OCI-LY1 (cell line): ENCODE data around the gene TRIP10.

Source experiments
- H2AFZ ChIP-seq: fragments of 200-600 bp; sonication (generic), shearing (Covaris generic); 2 replicates; pipeline ENCODE4 v1.6.0; 2014; ENCODE audit warnings: antibody characterized with exemption, mild to moderate bottlenecking, low read length
- H3F3A ChIP-seq: fragments of 200-600 bp; sonication (generic), shearing (Covaris generic); 2 replicates; pipeline ENCODE4 v1.6.0; 2014; ENCODE audit warnings: mild to moderate bottlenecking, antibody characterized with exemption, low read length, moderate library complexity; ENCODE audit not compliant: insufficient read depth
- H3K27ac ChIP-seq: fragments of 200-600 bp; sonication (generic); 2 replicates; pipeline ENCODE4 v1.5.1; 2014; ENCODE audit warnings: low read length, mixed run types, mild to moderate bottlenecking, low read depth; ENCODE audit not compliant: poor library complexity, severe bottlenecking
- H3K27me3 ChIP-seq: fragments of 200-600 bp; sonication (generic); 2 replicates; pipeline ENCODE4 v1.6.0; 2014; ENCODE audit warnings: antibody characterized with exemption, mild to moderate bottlenecking, low read length, moderate library complexity; ENCODE audit not compliant: insufficient read depth
- H3K36me3 ChIP-seq: fragments of 200-600 bp; sonication (generic); 2 replicates; pipeline ENCODE4 v1.6.1; 2014; ENCODE audit warnings: mild to moderate bottlenecking, antibody characterized with exemption, low read length, moderate library complexity, mixed read lengths; ENCODE audit not compliant: insufficient read depth
- H3K4me1 ChIP-seq: fragments of 200-600 bp; sonication (generic); 2 replicates; pipeline ENCODE4 v1.5.1; 2014; ENCODE audit warnings: mild to moderate bottlenecking, low read length, moderate library complexity; ENCODE audit not compliant: insufficient read depth, severe bottlenecking
- H3K4me2 ChIP-seq: fragments of 200-600 bp; sonication (generic), shearing (Covaris generic); 2 replicates; pipeline ENCODE4 v1.6.1; 2014; ENCODE audit warnings: low read length
- H3K4me3 ChIP-seq: fragments of 200-600 bp; sonication (generic); 2 replicates; pipeline ENCODE4 v1.5.1; 2014; ENCODE audit warnings: low read length, low read depth, mild to moderate bottlenecking, mixed read lengths; ENCODE audit not compliant: poor library complexity, severe bottlenecking
- H3K79me2 ChIP-seq: fragments of 200-600 bp; shearing (Covaris generic); 2 replicates; pipeline ENCODE4 v1.6.1; 2016; ENCODE audit warnings: mixed run types, low read length, mixed read lengths; ENCODE audit not compliant: insufficient read depth
- H3K9ac ChIP-seq: fragments of 200-600 bp; sonication (generic), shearing (Covaris generic); 2 replicates; pipeline ENCODE4 v1.6.1; 2014; ENCODE audit warnings: mild to moderate bottlenecking, low read length, mixed read lengths
- H3K9me2 ChIP-seq: fragments of 200-600 bp; sonication (generic), shearing (Covaris generic); 2 replicates; pipeline ENCODE4 v1.6.1; 2014; ENCODE audit warnings: low read depth, mild to moderate bottlenecking, low read length, mixed read lengths
- H3K9me3 ChIP-seq: fragments of 200-600 bp; shearing (Covaris generic); 2 replicates; pipeline ENCODE4 v1.6.1; 2014; ENCODE audit warnings: low read length, mixed read lengths
- H4K20me1 ChIP-seq: fragments of 200-600 bp; sonication (generic), shearing (Covaris generic); 2 replicates; pipeline ENCODE4 v1.6.0; 2016; ENCODE audit warnings: mild to moderate bottlenecking, low read length; ENCODE audit not compliant: insufficient read depth
- EZH2 ChIP-seq: fragments of 200-600 bp; sonication (generic), shearing (Covaris generic); IDR thresholded peaks from 2 replicates; pipeline ENCODE4 v1.8.0; 2017; ENCODE audit warnings: borderline replicate concordance, mixed run types, mild to moderate bottlenecking, antibody characterized with exemption, low read length, moderate library complexity, mixed read lengths
- TF ChIP-seq, protein P1 (sequence below): fragments of 200-600 bp; sonication (generic), shearing (Covaris generic); IDR thresholded peaks from 2 replicates; pipeline ENCODE4 v1.5.1; 2017; ENCODE audit warnings: mild to moderate bottlenecking, antibody characterized with exemption, low read length, moderate library complexity, mixed read lengths

The TRIP10 gene

DNA sequence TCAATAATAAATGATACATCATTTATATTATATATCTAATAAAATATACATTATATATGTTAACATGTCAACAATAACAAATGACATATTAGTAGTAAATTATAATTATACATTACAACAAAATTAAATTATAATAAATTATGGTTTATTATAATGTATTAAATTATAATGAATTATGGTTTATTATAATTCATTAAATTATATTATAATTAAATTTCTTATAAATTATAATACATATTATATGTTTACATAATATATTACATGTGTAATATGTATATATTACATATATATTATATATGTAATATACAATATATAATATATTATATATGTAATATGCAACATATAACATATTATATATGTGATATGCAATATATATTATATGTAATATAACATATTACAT, 39.5 kb upstream of the TRIP10 start:
- no peaks in the 10 kb centered on the region for H3K9me2 ChIP-seq
- H2AFZ ChIP-seq = no peak overlapping the region
- no peak overlapping the region for H3K9ac ChIP-seq
- no peaks in the 10 kb centered on the region for H4K20me1 ChIP-seq
- H3K4me1 ChIP-seq = no peaks in the 10 kb centered on the region
- no peaks in the 10 kb centered on the region for H3K36me3 ChIP-seq
- H3K9me3 ChIP-seq = 0 out of 2 replicates have a peak, but pooled peaks cover 3% of the 10 kb centered on the region
- H3F3A ChIP-seq = no peaks in the 10 kb centered on the region
- peaks cover 4% of the 10 kb centered on the region; the same call in 1 of the 2 replicates for H3K27me3 ChIP-seq
- H3K79me2 ChIP-seq = no peaks in the 10 kb centered on the region
- no peak overlapping the region for H3K4me3 ChIP-seq
- TF ChIP-seq EZH2 = no peak
- TF ChIP-seq, protein P1, sequence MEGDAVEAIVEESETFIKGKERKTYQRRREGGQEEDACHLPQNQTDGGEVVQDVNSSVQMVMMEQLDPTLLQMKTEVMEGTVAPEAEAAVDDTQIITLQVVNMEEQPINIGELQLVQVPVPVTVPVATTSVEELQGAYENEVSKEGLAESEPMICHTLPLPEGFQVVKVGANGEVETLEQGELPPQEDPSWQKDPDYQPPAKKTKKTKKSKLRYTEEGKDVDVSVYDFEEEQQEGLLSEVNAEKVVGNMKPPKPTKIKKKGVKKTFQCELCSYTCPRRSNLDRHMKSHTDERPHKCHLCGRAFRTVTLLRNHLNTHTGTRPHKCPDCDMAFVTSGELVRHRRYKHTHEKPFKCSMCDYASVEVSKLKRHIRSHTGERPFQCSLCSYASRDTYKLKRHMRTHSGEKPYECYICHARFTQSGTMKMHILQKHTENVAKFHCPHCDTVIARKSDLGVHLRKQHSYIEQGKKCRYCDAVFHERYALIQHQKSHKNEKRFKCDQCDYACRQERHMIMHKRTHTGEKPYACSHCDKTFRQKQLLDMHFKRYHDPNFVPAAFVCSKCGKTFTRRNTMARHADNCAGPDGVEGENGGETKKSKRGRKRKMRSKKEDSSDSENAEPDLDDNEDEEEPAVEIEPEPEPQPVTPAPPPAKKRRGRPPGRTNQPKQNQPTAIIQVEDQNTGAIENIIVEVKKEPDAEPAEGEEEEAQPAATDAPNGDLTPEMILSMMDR = no peak
- no peak overlapping the region for H3K27ac ChIP-seq
- no peak overlapping the region for H3K4me2 ChIP-seq

GRCh38 chr19:6700586-6701316, 38.7 kb upstream of the TRIP10 start:
- H3K9me2 ChIP-seq = no peaks in the 10 kb centered on the region
- no peak overlapping the region for H3K27ac ChIP-seq
- H3K36me3 ChIP-seq = no peaks in the 10 kb centered on the region
- peaks cover 4% of the 10 kb centered on the region; the same call in 1 of the 2 replicates for H3K27me3 ChIP-seq
- 0 out of 2 replicates have a peak, but pooled peaks cover 3% of the 10 kb centered on the region for H3K9me3 ChIP-seq
- no peak overlapping the region for H3K4me3 ChIP-seq
- H3K79me2 ChIP-seq = no peaks in the 10 kb centered on the region
- H3F3A ChIP-seq = no peaks in the 10 kb centered on the region
- H3K4me2 ChIP-seq = no peak overlapping the region
- H3K4me1 ChIP-seq = no peaks in the 10 kb centered on the region
- H3K9ac ChIP-seq = no peak overlapping the region
- no peaks in the 10 kb centered on the region for H4K20me1 ChIP-seq
- no peak overlapping the region for H2AFZ ChIP-seq
- TF ChIP-seq, protein P1 = no peak
- no peak for TF ChIP-seq EZH2

DNA sequence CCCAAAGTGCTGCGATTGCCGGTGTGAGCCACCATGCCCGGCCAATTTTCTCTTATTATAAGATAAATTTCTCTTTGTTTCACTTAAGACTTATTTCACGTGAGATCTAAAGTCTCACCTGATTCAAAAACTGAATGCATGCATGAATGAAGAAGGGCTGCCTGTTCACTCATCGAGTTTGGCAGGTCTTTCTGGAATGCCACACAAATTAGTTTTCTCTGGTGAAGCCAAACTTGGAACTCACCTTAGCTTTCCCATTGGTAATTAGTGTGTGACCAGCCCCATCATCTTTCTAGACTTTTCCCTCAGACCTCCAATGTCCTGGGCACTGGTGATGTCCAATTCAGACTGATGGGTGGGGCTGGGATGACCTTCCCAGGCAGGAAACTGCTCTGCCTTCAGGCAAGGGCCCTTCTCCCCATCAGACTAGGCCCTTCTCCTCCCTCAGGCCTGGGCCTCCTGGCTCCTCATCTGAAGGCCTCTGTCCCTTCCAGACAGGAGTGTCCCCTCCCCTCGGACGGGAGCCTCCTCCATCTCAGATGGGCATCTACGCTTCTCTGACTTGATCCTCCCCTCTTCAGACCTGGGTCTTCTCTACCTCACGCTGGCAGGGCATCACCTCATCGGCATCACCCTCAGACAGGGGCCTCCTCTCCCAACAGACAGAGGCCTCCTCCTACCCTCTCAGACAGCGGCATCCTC, 33.4 kb upstream of the TRIP10 start:
- H3K9me3 ChIP-seq = no peaks in the 10 kb centered on the region
- H3K27ac ChIP-seq = no peak overlapping the region
- TF ChIP-seq EZH2 = no peak
- TF ChIP-seq, protein P1 = no peak

More for the DNA sequence above, 33.4 kb upstream of the TRIP10 start:
- Histone ChIP-seq H3K36me3 (no peaks in the 10 kb centered on the region), H3K4me2 (no peak overlapping the region), H3K4me3 (no peak overlapping the region), H3K79me2 (no peaks in the 10 kb centered on the region), H2AFZ (no peak overlapping the region), H3K4me1 (no peaks in the 10 kb centered on the region), H3F3A (no peaks in the 10 kb centered on the region), H3K27me3 (peaks cover 4% of the 10 kb centered on the region; the same call in 1 of the 2 replicates), H4K20me1 (no peaks in the 10 kb centered on the region), H3K9ac (no peak overlapping the region), H3K9me2 (no peaks in the 10 kb centered on the region)
